Retina (tissue), 1 donor: ENCODE results near the gene KRT6A.
A peak's percentile ranks its signal among the peaks of the same experiment; 100 is the strongest.
"Not testable (repeated sequence)": the region's sequence is repeated elsewhere in the genome, so short reads cannot be mapped to it uniquely, and the experiment has no call there.

Source experiments
- DNase-seq: peaks from one replicate; pipeline ENCODE4 v3.0.0-alpha.2; 2016

KRT6A gene

DNA sequence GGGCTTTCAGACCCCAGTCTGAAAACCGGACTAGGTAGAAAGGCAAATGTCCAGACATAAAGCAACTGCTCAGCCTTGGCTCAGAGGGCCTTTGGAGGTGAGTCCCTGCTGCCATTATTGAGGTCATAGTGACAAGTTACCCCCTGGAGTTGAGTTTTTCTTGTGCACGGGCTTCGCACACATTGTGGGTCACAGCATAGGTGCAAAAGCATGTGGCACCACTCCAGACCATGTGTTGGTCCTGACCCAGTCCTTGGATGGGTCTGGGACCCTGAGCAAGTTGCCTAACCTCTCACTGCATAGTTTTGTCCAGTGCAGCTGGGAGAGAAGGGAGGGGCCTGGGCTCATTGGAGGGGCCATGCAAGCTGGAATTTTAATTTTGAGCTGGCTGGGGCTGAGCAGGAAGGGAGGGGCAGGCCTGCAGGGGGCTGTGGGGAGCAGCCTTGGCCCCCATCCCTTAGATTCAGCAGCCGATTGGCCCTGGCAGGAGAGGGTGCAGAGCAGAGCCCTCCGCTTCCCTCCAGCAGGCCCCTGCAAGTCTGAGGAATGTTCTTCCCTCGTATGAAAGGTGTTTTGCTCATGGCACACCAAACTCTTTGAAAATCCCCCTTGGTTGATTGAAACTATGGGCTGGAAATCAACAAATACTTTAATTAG, 31.3 kb upstream of the KRT6A start:
- no peak for DNase-seq

DNA sequence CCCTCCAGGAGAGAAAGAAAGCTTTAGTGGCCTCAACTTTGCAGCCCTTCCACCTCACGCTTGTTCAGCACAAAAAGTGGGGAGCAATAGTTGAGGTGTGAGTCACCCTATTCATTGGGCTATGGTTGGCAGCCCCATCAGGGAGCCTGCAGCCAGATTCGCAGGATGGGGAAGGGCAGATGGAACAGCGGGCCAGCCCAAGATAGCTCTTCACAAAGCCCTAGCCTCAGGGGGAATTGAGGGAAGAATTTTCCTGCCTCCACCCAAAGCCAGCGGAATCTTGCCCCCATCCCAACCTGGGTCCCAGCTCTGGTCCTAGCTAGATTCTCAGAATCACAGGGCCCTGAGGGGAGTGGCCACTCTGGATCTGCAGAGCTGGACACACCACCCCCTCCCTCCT, 30.8 kb upstream of the KRT6A start:
- no peak for DNase-seq

DNA sequence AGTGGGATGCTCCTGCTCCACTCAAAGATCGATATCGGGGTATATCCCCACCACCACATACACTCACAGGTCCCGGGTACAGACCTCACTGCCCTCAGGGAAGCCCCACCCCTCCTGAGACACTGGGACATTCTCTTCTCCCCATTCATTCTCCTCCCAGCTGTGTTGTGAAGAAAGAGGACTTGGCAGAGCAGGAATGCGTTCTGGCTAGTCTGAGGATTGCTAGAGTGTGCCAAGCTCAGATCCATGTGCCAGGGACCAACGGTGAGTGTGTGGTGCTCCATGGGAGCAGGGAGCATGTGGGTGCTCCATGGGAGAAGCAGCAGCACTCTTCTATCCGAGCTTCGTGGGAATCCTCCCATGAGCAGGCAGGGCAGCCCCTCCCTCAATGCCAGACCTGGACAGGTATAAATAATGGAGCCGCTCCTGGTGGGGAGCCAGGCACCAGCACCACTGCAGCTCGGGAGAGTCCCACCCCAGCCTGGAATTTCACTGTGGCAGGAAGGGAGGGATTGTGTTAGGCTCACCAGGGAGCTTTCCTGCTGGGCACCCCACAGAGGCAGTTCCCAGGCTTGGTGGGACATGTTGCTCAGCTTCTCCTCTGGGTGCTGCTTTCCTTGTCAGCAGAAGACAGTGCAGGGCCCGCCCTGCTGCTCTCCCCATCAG, 29.4 kb upstream of the KRT6A start:
- DNase-seq, result no peak

DNA sequence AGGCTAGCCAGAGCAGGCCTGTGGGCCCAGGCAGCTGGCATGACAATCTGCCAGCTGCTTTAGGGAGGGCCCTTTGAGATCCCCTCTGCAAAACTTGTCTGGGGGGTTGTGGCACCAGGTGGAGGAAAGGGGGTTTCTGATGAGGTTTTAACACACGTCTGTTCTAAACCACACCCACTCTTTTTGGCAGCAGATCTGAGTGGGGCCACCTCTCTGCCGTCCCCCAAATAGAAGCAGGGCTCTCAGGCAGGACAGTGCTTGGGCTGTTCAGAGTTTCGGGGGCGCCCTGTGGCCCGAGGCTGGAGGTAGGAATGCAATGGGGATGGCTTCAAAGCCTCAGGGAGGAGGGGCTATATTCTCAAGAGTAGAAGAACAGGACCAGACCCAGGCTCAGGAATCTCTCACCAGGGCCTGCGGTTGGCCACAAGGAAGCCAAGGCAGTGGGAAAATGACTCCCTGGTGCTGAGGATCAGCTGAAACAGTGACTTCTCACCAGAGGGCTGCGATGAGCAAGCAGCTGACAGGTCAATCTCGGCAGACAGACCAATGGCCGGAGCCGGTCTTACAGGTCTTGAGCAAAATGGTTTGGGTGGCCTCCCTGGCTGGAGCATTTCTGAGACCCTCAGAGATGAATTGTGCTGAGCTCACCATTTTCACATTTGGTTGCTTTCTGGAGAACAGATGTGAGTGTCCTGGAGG, 28.7 kb upstream of the KRT6A start:
- DNase-seq, result no peak

DNA sequence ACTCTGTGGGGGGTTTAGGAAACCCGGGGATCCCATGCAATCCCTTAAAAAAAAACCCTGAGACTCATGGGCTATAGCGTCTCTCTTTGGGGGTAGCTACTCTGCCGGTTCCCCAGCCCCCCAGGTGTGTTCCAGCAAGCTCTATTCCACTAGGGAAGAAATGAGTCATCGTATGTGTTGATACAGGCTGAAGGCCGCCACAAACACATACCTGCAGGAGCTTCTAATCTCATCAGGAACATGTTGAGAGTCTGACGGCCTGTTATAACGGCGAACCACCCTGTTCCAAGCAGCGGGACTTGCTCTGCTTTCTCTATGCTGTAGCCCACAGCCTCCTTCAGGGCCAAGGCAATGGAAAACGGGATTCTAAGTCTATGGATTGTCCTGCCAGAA, 28.1 kb upstream of the KRT6A start:
- no peak for DNase-seq

DNA sequence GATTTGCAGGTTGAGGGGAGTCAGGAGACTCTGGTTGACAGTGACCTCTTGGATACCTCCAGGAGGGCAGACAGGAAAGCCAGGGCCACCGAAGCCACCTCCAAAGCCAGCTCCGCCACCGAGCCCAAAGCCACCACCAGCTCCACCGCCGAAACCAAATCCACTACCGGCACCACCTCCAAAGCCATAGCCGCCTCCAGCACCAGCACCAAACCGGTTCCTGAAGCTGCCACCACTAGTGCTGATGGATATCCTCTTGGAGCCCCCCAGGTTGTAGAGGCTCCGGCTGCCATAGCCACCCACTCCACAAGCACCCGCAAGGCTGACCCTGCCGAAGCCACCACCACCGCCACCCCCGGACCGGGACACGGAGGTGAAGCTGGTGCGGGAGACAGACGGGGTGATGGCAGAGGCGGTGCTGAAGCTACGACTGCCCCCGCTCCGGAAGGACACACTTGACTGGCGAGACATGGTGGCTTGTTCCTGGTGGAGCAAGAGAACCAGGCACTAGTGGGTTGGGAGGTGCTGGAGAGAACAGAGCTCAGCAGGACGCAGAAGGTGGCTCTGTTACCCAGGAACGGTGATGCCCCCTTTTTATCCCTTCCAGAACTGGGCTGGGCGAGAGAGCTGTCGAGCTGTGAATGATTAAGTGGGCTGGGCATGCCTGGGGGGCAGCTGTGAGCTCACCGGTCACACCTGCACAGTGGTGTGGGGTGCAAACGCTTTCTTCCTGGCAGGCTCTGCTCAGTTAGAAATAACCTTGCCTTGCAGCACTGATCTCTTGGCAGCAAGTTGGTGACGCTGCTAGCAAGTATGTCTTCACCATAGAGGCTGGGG, 27.0 kb upstream of the KRT6A start, which contains the start of gene KRT5:
Gene KRT5, minus strand, starts transcription at position 569 of the 837 bp plus-strand sequence. Its CDS starts 98 bp downstream, at position 471.
- DNase-seq, result no peak

DNA sequence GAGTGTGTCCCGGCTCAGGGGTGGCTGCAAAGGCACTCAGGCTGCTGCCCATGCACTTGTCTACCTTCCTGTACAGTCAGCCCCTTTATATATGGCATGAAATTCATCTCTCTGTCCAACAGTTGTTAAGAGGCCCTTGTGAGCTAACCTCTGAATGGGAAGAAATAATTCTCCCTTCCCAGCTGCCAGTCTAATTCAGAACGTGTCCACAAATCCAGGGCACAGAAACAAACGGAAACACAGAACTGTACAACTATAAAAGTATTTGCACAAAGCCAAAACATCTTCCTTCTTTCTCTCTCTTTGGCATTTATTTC, 26.3 kb upstream of the KRT6A start:
- DNase-seq, result no peak

DNA sequence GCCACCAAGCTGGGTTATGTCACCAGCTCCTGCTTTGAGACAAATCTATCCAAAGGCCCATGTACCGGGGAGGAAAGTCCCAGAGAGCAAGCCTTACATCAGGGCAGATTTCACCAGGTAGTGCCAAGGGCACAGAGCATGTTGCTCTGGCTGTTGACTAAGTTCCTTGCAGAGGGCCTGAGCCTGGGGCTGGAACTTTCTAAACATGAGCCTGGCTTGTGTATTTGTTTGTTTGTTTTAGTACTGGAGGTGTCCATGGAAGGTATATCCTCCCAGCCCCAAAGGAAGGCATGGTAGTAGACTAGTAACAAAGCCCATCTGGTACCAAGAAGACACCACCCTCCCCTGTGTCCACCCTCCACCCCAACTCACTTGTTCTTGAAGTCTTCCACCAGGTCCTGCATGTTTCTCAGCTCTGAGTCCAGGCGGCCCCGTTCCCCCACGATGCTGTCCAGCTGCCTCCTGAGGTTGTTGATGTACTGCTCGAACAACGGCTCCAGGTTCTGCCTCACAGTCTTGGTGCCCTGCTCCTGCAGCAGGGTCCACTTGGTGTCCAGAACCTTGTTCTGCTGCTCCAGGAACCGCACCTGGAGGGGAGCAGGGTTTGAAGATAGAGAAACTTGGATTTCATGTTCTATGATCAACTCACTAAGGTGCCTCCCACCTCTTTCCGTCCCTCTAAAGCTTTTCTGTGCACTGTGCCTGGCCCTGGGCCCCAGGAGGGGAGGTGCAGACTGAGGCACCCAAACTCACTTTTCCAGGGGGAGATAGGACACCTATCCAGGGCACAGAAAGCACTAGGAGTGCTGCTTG, 25.7 kb upstream of the KRT6A start:
- no peak for DNase-seq

DNA sequence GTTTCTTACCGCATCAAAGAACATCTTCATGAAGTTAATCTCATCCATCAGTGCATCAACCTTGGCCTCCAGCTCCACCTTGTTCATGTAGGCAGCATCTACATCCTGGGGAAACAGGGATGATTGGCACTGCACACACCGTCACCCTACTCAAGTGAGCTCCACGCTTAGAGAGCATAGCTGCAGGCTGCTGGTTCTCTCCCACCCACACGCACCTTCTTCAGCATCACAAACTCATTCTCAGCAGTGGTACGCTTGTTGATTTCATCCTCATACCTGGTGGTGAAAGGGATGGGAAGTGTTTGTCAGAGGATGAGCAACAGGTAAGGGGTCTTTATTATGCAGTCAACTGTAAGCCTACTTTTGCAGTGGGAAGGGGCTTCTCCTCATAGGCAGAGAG, 24.8 kb upstream of the KRT6A start:
- no peak for DNase-seq

DNA sequence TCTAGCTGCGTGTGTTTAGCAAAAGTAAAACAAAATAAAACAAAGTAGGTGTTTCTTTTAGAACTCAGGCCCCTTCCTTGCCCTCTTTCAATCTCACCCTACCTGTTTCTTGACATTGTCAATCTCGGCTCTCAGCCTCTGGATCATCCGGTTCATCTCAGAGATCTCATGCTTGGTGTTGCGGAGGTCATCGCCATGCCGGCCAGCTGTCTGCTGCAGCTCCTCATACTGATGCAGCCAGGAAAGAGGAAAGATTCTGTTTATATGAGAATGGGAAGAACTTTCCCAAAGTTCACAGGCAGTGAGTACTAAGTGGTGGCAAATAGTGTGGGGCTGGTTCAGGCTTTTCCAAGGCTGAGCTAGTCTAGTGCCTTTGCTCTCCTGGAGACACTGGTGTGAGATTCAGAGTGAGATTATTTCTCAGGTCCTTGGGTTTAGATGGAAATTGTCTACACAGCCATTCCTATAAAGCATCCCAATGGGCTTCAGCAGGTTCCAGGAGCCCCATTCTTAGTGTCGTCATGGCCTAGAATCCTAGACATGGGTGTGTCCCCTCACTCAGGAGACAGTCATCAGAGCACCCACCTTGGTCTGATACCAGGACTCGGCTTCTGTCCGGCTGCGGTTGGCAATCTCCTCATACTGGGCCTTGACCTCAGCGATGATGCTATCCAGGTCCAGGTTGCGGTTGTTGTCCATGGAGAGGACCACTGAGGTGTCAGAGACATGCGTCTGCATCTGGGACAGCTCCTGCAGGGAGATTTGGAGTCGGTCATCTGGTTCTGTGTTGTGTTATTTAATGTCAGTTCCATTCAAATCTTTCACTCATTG, 24.2 kb upstream of the KRT6A start:
- no peak for DNase-seq

DNA sequence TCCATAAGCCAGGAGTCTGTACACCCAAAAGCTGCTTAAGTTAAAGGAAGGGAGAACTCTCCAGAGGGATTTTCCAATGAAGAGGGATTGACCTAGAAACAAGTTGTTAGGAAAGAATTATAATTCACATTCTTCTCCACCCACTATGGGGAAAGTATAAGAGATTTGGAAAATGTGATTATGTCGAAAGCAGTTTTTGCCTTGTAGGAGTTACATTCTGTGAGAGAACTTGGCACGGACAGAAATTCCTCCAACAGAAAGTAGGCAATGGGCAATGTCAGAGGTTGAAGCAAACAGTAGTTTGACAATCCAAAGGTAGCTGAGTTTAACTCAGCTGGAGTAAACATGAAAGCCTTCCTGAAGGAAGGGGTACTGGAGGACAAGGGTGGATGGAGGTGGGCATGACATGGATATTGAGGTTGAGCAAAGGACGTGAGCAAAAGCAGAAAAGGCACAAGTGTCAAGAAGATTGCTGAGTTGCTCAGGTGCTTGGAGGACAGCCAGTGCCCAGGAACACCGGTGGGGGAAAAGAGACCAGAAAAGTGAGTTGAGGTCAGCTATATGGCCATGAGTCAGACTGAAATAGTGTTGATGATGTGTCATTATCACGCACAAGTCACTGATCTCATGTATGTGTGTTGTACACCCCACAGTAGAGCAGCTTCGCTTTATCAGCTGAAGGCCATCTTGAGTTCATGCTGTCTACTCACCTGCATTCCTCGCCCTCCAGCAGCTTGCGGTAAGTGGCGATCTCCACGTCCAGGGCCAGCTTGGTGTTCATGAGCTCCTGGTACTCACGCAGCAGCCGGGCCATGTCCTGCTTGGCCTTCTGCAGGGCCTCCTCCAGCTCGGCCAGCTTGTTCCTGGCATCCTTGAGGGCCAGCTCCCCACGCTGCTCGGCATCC, 23.1 kb upstream of the KRT6A start:
- no peak for DNase-seq

DNA sequence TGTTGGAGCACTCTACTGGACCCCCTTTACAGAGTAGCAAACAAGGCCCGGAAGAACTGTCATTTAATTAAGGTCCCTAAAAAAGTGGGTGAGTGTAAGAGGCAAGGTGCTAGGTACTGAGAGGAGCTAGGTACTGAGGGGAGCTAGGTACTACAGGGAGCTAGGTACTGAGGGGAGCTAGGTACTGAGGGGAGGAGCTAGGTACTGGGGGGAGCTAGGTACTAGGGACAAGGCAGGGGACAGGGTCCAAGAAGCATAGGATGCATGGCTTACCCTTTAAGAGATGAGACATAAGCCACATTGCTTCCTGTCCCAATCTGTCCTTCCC, 22.2 kb upstream of the KRT6A start:
- DNase-seq, result no peak

DNA sequence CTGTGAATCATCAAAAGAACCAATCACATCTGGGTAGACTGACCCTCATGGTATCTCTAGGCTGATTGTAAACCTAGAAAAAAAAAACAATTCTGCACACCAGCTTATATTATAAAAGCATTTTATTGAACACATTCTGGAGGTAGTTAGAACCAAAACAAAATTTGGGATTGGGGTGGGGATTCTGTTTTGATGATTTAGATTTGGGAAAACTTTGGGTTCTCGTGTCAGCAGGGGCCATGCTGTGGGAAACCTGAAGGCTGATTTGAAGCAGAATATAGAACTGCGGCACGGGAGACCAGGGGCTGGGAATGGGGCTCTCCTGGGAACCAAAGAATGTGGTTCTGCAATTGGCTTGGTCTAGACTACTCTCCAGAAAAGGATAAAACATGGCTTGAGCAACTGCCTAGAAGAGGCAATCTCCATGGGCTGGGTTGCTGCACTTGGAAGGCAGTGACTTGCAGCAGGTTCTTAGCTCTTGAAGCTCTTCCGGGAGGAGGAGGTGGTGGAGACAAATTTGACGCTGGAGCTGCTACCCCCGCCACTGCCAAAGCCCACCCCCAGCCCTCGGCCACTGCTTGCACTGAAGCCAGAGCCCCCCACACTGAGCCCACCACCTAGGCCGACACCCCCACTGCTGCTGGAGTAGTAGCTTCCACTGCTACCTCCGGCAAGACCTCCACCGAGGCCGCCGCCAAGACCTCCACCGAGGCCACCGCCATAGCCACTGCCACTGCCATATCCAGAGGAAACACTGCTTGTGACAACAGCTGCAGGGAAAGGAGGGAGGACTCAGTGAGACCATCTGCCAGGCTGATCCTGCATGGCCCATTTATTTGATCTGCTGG, 21.6 kb upstream of the KRT6A start:
- DNase-seq, result no peak

DNA sequence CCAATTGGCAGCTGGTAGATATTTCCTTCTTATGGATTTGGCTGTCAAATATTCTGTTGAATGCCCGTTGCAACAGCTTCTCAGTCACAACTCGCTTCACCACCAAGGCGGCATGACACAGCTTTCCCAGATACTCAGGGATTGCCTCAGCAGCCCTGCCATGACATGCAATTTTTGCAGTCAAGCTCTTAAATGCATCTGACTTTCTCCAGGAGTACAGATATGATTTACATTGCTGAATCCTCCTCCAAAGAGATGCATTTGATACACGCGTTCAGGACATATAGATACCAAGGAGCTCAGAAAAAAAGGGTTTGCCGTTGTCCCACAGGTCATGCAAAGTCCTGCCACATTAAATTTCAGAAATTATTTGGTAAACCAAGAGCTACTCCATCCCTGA, 20.7 kb upstream of the KRT6A start:
- DNase-seq, result no peak

DNA sequence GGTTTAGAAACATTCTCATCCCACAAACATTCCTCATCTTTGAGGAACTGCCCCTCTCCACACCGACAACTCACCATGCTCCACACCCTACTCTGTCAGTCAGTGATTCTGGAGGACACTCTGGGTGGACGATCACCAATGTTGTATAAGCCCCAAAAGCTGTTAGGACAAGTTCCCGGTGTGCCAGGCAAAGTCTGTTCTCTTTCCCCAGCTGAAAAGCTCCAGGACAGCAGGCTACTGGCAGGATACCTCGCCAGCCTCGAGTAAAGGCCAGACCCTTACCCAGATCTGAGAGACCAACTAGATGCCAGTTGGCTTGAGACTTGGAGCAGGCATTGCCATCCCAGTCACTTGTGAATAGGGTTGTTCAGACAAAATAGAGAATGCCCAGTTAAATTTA, 15.2 kb upstream of the KRT6A start:
- no peak for DNase-seq

DNA sequence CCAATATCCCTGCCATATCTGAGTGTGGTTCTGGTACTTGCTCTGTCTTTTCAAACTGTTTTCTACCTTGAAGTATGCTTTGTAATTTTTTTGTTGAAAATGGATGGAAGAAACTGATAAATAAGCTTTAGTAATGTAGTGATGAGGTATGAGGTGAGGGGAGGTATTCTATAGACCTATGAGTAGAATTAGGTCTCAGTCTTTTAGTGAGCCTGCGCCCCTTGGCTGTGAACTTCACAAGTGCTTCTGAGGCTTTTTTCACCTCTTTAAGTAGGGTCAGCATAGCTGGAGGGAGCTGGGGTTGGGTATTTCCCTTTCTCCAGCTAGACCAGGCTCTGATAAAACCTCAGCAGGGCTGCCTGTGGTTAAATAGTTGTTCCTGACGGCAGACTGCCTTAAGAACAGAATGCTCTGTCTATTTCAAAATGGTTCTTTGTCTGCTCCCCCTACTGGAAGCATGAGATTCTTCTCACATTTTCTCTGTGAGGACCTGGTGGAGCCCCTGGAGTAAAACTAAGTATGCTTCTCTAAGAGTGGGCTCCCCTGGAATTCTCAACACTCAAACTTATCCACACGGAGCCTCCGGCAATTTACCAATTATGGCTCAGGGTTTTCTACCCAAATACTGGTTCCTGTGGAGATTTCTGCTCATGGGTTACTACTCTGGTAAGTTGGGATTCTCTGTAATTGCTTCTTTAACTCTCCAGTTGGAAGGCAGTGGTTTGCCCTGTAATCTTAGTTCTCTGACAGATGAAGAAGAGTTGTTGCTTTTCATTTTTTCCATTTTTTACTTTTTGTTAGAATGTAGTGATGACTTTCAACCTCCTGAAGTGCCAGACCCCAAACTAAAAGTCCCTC, 14.0 kb upstream of the KRT6A start:
- DNase-seq, result peak; percentile 33

DNA sequence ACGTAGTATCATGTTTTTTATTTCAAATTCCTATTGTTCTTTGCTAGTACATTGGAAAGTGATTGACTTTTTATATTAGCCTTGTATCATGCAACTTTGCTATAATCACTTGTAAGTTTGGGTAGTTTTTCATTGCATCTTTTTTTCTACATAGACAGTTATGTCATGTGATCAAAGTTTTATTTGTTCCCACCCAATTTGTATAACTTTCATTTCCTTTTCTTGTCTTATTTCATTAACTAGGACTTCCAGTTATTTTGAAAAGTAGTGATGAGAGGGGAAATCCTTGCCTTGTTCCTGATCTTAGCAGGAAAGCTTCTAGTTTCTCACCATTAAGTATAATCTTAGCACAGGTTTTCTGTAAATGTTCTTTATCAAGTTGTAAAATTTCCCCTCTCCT, 9.8 kb upstream of the KRT6A start:
- no peak for DNase-seq

DNA sequence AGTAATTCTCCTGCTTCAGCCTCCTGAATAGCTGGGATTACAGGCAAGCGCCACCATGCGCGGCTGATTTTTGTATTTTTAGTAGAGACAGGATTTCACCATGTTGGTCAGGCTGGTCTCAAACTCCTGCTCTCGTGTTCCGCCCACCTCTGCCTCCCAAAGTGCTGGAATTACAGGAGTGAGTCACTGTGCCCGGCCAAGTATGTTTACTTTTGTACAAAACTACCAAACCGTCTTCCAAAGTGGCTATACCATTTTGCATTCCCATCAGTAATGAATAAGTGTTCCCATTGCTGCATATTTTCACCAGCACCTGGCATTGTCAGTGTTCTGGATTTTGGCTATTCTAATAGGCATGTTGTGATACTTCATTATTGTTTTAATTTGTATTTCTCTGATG, 8.4 kb upstream of the KRT6A start:
- no peak for DNase-seq

DNA sequence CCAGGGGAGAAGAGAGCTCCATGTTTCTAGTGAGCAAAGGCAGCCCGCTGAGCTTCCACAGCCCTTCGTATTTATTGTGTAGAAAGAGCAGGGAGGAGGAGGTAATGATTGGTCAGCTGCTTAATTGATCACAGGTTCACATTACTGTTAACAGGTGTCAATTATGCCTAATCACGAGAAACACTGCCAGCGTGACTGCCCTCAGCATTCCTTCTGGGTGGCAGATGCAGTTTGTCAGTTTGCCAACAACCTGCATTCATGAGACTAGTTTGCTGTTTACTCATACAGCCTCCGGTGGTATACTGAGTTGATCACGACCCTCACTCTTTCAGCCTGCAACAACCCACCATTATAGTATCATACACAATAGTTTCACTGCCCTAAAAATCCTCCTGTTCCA, 7.5 kb upstream of the KRT6A start:
- not testable (repeated sequence) for DNase-seq
